Peyer's patch (tissue), 4 donors: ENCODE measurements around the gene IL1RAPL1. TPM values are rescaled to one million over a fixed set of nuclear protein-coding genes. Genes with fewer than 3 reads are reported as not detected.

Experiments
- DNase-seq, 3 donors: peaks; one replicate each; pipeline ENCODE4 v3.0.0-alpha.2; 2017 to 2019
- H3K27ac ChIP-seq, 4 donors: fragments of 200-600 bp; sonication (generic); one replicate each; pipeline ENCODE4 v1.5.1; 2016 to 2019
- H3K27me3 ChIP-seq, 2 donors: fragments of 200-600 bp; sonication (generic); one replicate each; pipeline ENCODE4 v1.5.1; 2019
- H3K36me3 ChIP-seq, 3 donors: fragments of 200-600 bp; sonication (generic); one replicate each; pipeline ENCODE4 v1.5.1; 2016 to 2019
- H3K4me1 ChIP-seq, 4 donors: fragments of 200-600 bp; sonication (generic); one replicate each; pipeline ENCODE4 v1.5.1; 2016 to 2019
- H3K4me3 ChIP-seq, 4 donors: fragments of 200-600 bp; sonication (generic); 1 replicate in 3 of 4; 2 replicates in 1 of 4; pipeline ENCODE4 v1.5.1; 2016 to 2019; ENCODE audit warnings: mild to moderate bottlenecking in 1 of 4
- H3K9me3 ChIP-seq, 4 donors: fragments of 200-600 bp; sonication (generic); one replicate each; pipeline ENCODE4 v1.5.1; 2016 to 2019; ENCODE audit warnings: mild to moderate bottlenecking in 1 of 4
- CTCF ChIP-seq, 6 experiments: fragments of 450-650 bp in 4 of 6; fragments of 200-600 bp in 2 of 6; sonication (generic) in 1 of 6; IDR thresholded peaks; one replicate each; pipeline ENCODE4 v1.5.1; 2017 to 2019; ENCODE audit warnings: antibody characterized with exemption in 6 of 6, mild to moderate bottlenecking in 3 of 6, moderate library complexity in 1 of 6
- POLR2A ChIP-seq, 2 donors: fragments of 450-650 bp; IDR thresholded peaks; one replicate each; pipeline ENCODE4 v1.5.1; 2017; ENCODE audit warnings: antibody characterized with exemption in 2 of 2, mild to moderate bottlenecking in 2 of 2, moderate library complexity in 2 of 2
- total RNA-seq, 4 donors: library from RNA; depleted of rRNA; stranded (reverse); fragments of >200 nt; gene quantifications; one replicate each; pipeline ENCODE4 v1.1.0, GENCODE V29; 2016

The IL1RAPL1 gene
- total RNA-seq, 4 donors from 2014 or later, result not detected

GRCh38 chrX:29242856-29243255 is 655.6 kb downstream of the IL1RAPL1 start:
- TF ChIP-seq CTCF (IDR thresholded peaks at IDR 0.05) (no peak), POLR2A (IDR thresholded peaks at IDR 0.05) (no peak)

GRCh38 chrX:29243942-29244341 is 656.7 kb downstream of the IL1RAPL1 start:
- no peaks in the 10 kb centered on the region for H3K36me3 ChIP-seq
- H3K4me1 ChIP-seq, result no peaks in the 10 kb centered on the region
- H3K9me3 ChIP-seq, result no peaks in the 10 kb centered on the region
- no peaks in the 10 kb centered on the region for H3K27me3 ChIP-seq
- no peak for DNase-seq
- TF ChIP-seq CTCF (IDR thresholded peaks at IDR 0.05), result no peak
- no peak for TF ChIP-seq POLR2A (IDR thresholded peaks at IDR 0.05)
- H3K4me3 ChIP-seq, result no peak overlapping the region
- H3K27ac ChIP-seq, result no peak overlapping the region

More at GRCh38 chrX:29242856-29243255, 655.6 kb downstream of the IL1RAPL1 start:
- H3K36me3 ChIP-seq, result no peaks in the 10 kb centered on the region
- no peak for DNase-seq
- no peaks in the 10 kb centered on the region for H3K4me1 ChIP-seq
- no peak overlapping the region for H3K4me3 ChIP-seq
- H3K27ac ChIP-seq, result no peak overlapping the region
- no peaks in the 10 kb centered on the region for H3K9me3 ChIP-seq
- H3K27me3 ChIP-seq, result no peaks in the 10 kb centered on the region

- Histone ChIP-seq H3K27me3 (no peaks in the 10 kb centered on the region), H3K27ac (no peak overlapping the region), H3K4me1 (no peaks in the 10 kb centered on the region), H3K36me3 (no peaks in the 10 kb centered on the region), H3K4me3 (no peak overlapping the region), H3K9me3 (no peaks in the 10 kb centered on the region)
- TF ChIP-seq CTCF (IDR thresholded peaks at IDR 0.05) (no peak), POLR2A (IDR thresholded peaks at IDR 0.05) (no peak)
- no peak for DNase-seq
Measured at GRCh38 chrX:29254515-29254914, 667.3 kb downstream of the IL1RAPL1 start.

- Histone ChIP-seq H3K4me1 (no peaks in the 10 kb centered on the region), H3K36me3 (no peaks in the 10 kb centered on the region), H3K9me3 (no peaks in the 10 kb centered on the region), H3K4me3 (no peak overlapping the region), H3K27me3 (no peaks in the 10 kb centered on the region), H3K27ac (no peak overlapping the region)
- no peak for DNase-seq
- no peak for TF ChIP-seq CTCF (IDR thresholded peaks at IDR 0.05)
- TF ChIP-seq POLR2A (IDR thresholded peaks at IDR 0.05), result no peak
Measured at GRCh38 chrX:29257521-29257920, 670.3 kb downstream of the IL1RAPL1 start.

- no peaks in the 10 kb centered on the region for H3K36me3 ChIP-seq
- DNase-seq, result no peak
- H3K4me3 ChIP-seq, result no peak overlapping the region
- TF ChIP-seq POLR2A (IDR thresholded peaks at IDR 0.05), result no peak
- no peak overlapping the region for H3K27ac ChIP-seq
- no peaks in the 10 kb centered on the region for H3K9me3 ChIP-seq
- no peaks in the 10 kb centered on the region for H3K4me1 ChIP-seq
- H3K27me3 ChIP-seq, result no peaks in the 10 kb centered on the region
Measured at GRCh38 chrX:29269390-29269789, 682.1 kb downstream of the IL1RAPL1 start.

- no peaks in the 10 kb centered on the region for H3K9me3 ChIP-seq
- no peak for TF ChIP-seq POLR2A (IDR thresholded peaks at IDR 0.05)
- no peak for TF ChIP-seq CTCF (IDR thresholded peaks at IDR 0.05)
- DNase-seq, result no peak
- H3K4me3 ChIP-seq, result no peak overlapping the region
- H3K36me3 ChIP-seq, result no peaks in the 10 kb centered on the region
- H3K27me3 ChIP-seq, result no peaks in the 10 kb centered on the region
- no peaks in the 10 kb centered on the region for H3K4me1 ChIP-seq
- no peak overlapping the region for H3K27ac ChIP-seq
Measured at GRCh38 chrX:29274517-29274916, 687.3 kb downstream of the IL1RAPL1 start.
